HepG2 (cell line): ENCODE measurements around the gene PRKCSH.

Source experiments
- ATF5 ChIP-seq: sonication (generic); formaldehyde crosslinking; IDR thresholded peaks from 2 replicates; pipeline ENCODE4 v1.4.0; 2020; ENCODE audit warnings: mild to moderate bottlenecking, low read depth, missing genetic modification reagents
- BRCA1 ChIP-seq: sonication (generic); formaldehyde crosslinking; IDR thresholded peaks from 2 replicates; pipeline ENCODE4 v1.4.0; 2020; ENCODE audit warnings: missing genetic modification reagents
- CHCHD3 ChIP-seq: sonication (generic); formaldehyde crosslinking; IDR thresholded peaks from 2 replicates; pipeline ENCODE4 v1.8.0; 2022; ENCODE audit warnings: mild to moderate bottlenecking, missing genetic modification reagents, moderate library complexity
- HNRNPUL1 ChIP-seq: fragments of 200-400 bp; formaldehyde crosslinking; IDR thresholded peaks from 2 replicates; pipeline ENCODE4 v1.6.1; 2017; ENCODE audit warnings: low read depth, mild to moderate bottlenecking, low read length, moderate library complexity
- MYC ChIP-seq: sonication (generic); formaldehyde crosslinking; IDR thresholded peaks from 2 replicates; pipeline ENCODE4 v1.9.0; 2021; ENCODE audit warnings: missing genetic modification reagents, borderline replicate concordance
- ZNF280B ChIP-seq: sonication (generic); formaldehyde crosslinking; IDR thresholded peaks from 2 replicates; pipeline ENCODE4 v1.5.0; 2020; ENCODE audit warnings: missing genetic modification reagents, mild to moderate bottlenecking, borderline replicate concordance
- ZNF460 ChIP-seq: sonication (generic); formaldehyde crosslinking; IDR thresholded peaks from 2 replicates; pipeline ENCODE4 v1.5.1; 2020; ENCODE audit warnings: missing genetic modification reagents, mild to moderate bottlenecking, borderline replicate concordance

GRCh38 chr19:11464333-11465265 lies 29.2 kb downstream of the PRKCSH start:
- no peak for TF ChIP-seq CHCHD3
- no peak for TF ChIP-seq BRCA1
- no peak for TF ChIP-seq ZNF280B (CRISPR knock-in tag)
- no peak for TF ChIP-seq MYC
- no peak for TF ChIP-seq HNRNPUL1
- TF ChIP-seq ATF5 (CRISPR knock-in tag), result no peak
- TF ChIP-seq ZNF460, result no peak
